ENCODE measurements around the gene TAGLN3.
"Not testable (repeated sequence)": the region's sequence is repeated elsewhere in the genome, so short reads cannot be mapped to it uniquely, and the experiment has no call there.

Gene TAGLN3

GRCh38 chr3:112012205-112012992 is 13.7 kb downstream of the TAGLN3 start:
- H3K4me3 Mint-ChIP-seq: no peak overlapping the region
- peaks cover 23% of the 10 kb centered on the region for H3K4me1 Mint-ChIP-seq (ENCODE audit: low read depth)
- no peaks in the 10 kb centered on the region for H3K9me3 Mint-ChIP-seq (ENCODE audit: low read depth)
- no peak overlapping the region for H3K27ac Mint-ChIP-seq
- H3K27me3 Mint-ChIP-seq: no peaks in the 10 kb centered on the region
- H3K36me3 Mint-ChIP-seq: no peaks in the 10 kb centered on the region

GRCh38 chr3:112013058-112013783 is 14.5 kb downstream of the TAGLN3 start:
- Mint-ChIP-seq H3K9me3 (ENCODE audit: low read depth) (no peaks in the 10 kb centered on the region), H3K27ac (no peak overlapping the region), H3K4me3 (no peak overlapping the region), H3K36me3 (no peaks in the 10 kb centered on the region), H3K27me3 (no peaks in the 10 kb centered on the region), H3K4me1 (ENCODE audit: low read depth) (peaks cover 24% of the 10 kb centered on the region)

GRCh38 chr3:112013784-112014143 is 15.0 kb downstream of the TAGLN3 start:
- Mint-ChIP-seq H3K4me3 (no peak overlapping the region), H3K4me1 (ENCODE audit: low read depth) (peaks cover 24% of the 10 kb centered on the region), H3K9me3 (ENCODE audit: low read depth) (no peaks in the 10 kb centered on the region), H3K36me3 (no peaks in the 10 kb centered on the region), H3K27ac (no peak overlapping the region), H3K27me3 (no peaks in the 10 kb centered on the region)

- Mint-ChIP-seq H3K4me3 (no peak overlapping the region), H3K4me1 (ENCODE audit: low read depth) (peaks cover 24% of the 10 kb centered on the region), H3K27ac (no peak overlapping the region), H3K36me3 (peaks cover 8% of the 10 kb centered on the region), H3K9me3 (ENCODE audit: low read depth) (peaks cover 7% of the 10 kb centered on the region), H3K27me3 (no peaks in the 10 kb centered on the region)
Observed at GRCh38 chr3:112017091-112017490, 18.4 kb downstream of the TAGLN3 start.

- H3K27me3 Mint-ChIP-seq: no peaks in the 10 kb centered on the region
- no peak overlapping the region for H3K27ac Mint-ChIP-seq
- peaks cover 7% of the 10 kb centered on the region for H3K9me3 Mint-ChIP-seq (ENCODE audit: low read depth)
- peaks cover 9% of the 10 kb centered on the region for H3K36me3 Mint-ChIP-seq
- H3K4me1 Mint-ChIP-seq (ENCODE audit: low read depth): peaks cover 14% of the 10 kb centered on the region
- H3K4me3 Mint-ChIP-seq: no peak overlapping the region
Observed at GRCh38 chr3:112018712-112019111, 20.0 kb downstream of the TAGLN3 start.

GRCh38 chr3:112019716-112020115 is 21.0 kb downstream of the TAGLN3 start:
- Mint-ChIP-seq H3K36me3 (peaks cover 9% of the 10 kb centered on the region), H3K4me3 (no peak overlapping the region), H3K4me1 (ENCODE audit: low read depth) (peaks cover 9% of the 10 kb centered on the region), H3K27ac (no peak overlapping the region), H3K9me3 (ENCODE audit: low read depth) (peaks cover 7% of the 10 kb centered on the region), H3K27me3 (no peaks in the 10 kb centered on the region)

GRCh38 chr3:112020674-112021085 is 22.0 kb downstream of the TAGLN3 start:
- no peak overlapping the region for H3K27ac Mint-ChIP-seq
- H3K27me3 Mint-ChIP-seq: no peaks in the 10 kb centered on the region
- peaks cover 7% of the 10 kb centered on the region for H3K9me3 Mint-ChIP-seq (ENCODE audit: low read depth)
- no peak overlapping the region for H3K4me3 Mint-ChIP-seq
- peaks cover 9% of the 10 kb centered on the region for H3K36me3 Mint-ChIP-seq
- H3K4me1 Mint-ChIP-seq (ENCODE audit: low read depth): peaks cover 9% of the 10 kb centered on the region

GRCh38 chr3:112027142-112027541 is 28.4 kb downstream of the TAGLN3 start:
- no peaks in the 10 kb centered on the region for H3K27me3 Mint-ChIP-seq
- peaks cover under 1% of the 10 kb centered on the region for H3K36me3 Mint-ChIP-seq
- no peaks in the 10 kb centered on the region for H3K9me3 Mint-ChIP-seq (ENCODE audit: low read depth)
- no peak overlapping the region for H3K27ac Mint-ChIP-seq
- no peaks in the 10 kb centered on the region for H3K4me1 Mint-ChIP-seq (ENCODE audit: low read depth)
- no peak overlapping the region for H3K4me3 Mint-ChIP-seq

- H3K9me3 Mint-ChIP-seq (ENCODE audit: low read depth): no peaks in the 10 kb centered on the region
- no peaks in the 10 kb centered on the region for H3K27me3 Mint-ChIP-seq
- no peak overlapping the region for H3K27ac Mint-ChIP-seq
- no peaks in the 10 kb centered on the region for H3K36me3 Mint-ChIP-seq
- H3K4me1 Mint-ChIP-seq (ENCODE audit: low read depth): no peaks in the 10 kb centered on the region
- H3K4me3 Mint-ChIP-seq: no peak overlapping the region
Observed at GRCh38 chr3:112027826-112028225, 29.1 kb downstream of the TAGLN3 start.

- H3K9me3 Mint-ChIP-seq (ENCODE audit: low read depth): no peaks in the 10 kb centered on the region
- no peak overlapping the region for H3K27ac Mint-ChIP-seq
- H3K4me1 Mint-ChIP-seq (ENCODE audit: low read depth): no peaks in the 10 kb centered on the region
- H3K27me3 Mint-ChIP-seq: no peaks in the 10 kb centered on the region
- H3K4me3 Mint-ChIP-seq: no peak overlapping the region
- no peaks in the 10 kb centered on the region for H3K36me3 Mint-ChIP-seq
Observed at GRCh38 chr3:112030901-112031300, 32.2 kb downstream of the TAGLN3 start.

- H3K27me3 Mint-ChIP-seq: no peaks in the 10 kb centered on the region
- no peak overlapping the region for H3K27ac Mint-ChIP-seq
- no peaks in the 10 kb centered on the region for H3K4me1 Mint-ChIP-seq (ENCODE audit: low read depth)
- H3K9me3 Mint-ChIP-seq (ENCODE audit: low read depth): no peaks in the 10 kb centered on the region
- no peaks in the 10 kb centered on the region for H3K36me3 Mint-ChIP-seq
- no peak overlapping the region for H3K4me3 Mint-ChIP-seq
Observed at GRCh38 chr3:112032098-112032731, 33.5 kb downstream of the TAGLN3 start.

- Mint-ChIP-seq H3K27ac (no peak within 1 kb of the TSS), H3K9me3 (ENCODE audit: low read depth) (no peaks in the 10 kb centered on the region), H3K4me3 (no peak within 1 kb of the TSS), H3K27me3 (no peaks in the 10 kb centered on the region), H3K36me3 (no peaks in the 10 kb centered on the region), H3K4me1 (ENCODE audit: low read depth) (no peaks in the 10 kb centered on the region)
Observed at GRCh38 chr3:112034436-112034835, 35.7 kb downstream of the TAGLN3 start, which contains the start of gene TMPRSS7. TSS of gene TMPRSS7 (plus strand) at chr3:112034736. CDS start at chr3:112034846, 110 bp downstream.

- no peaks in the 10 kb centered on the region for H3K36me3 Mint-ChIP-seq
- H3K4me3 Mint-ChIP-seq: no peak overlapping the region
- no peaks in the 10 kb centered on the region for H3K9me3 Mint-ChIP-seq (ENCODE audit: low read depth)
- no peaks in the 10 kb centered on the region for H3K27me3 Mint-ChIP-seq
- no peak overlapping the region for H3K27ac Mint-ChIP-seq
- H3K4me1 Mint-ChIP-seq (ENCODE audit: low read depth): no peaks in the 10 kb centered on the region
Observed at GRCh38 chr3:112035241-112035640, 36.5 kb downstream of the TAGLN3 start.

GRCh38 chr3:112037194-112037593 is 38.5 kb downstream of the TAGLN3 start:
- H3K27ac Mint-ChIP-seq; H3K4me3 Mint-ChIP-seq; H3K27me3 Mint-ChIP-seq; H3K4me1 Mint-ChIP-seq (ENCODE audit: low read depth); H3K9me3 Mint-ChIP-seq (ENCODE audit: low read depth); H3K36me3 Mint-ChIP-seq: not testable (repeated sequence)

GRCh38 chr3:112038863-112039262 is 40.1 kb downstream of the TAGLN3 start:
- H3K9me3 Mint-ChIP-seq (ENCODE audit: low read depth): no peaks in the 10 kb centered on the region
- H3K4me3 Mint-ChIP-seq: no peak overlapping the region
- H3K27me3 Mint-ChIP-seq: no peaks in the 10 kb centered on the region
- H3K4me1 Mint-ChIP-seq (ENCODE audit: low read depth): no peaks in the 10 kb centered on the region
- no peak overlapping the region for H3K27ac Mint-ChIP-seq
- no peaks in the 10 kb centered on the region for H3K36me3 Mint-ChIP-seq

All from activated naive CD8-positive, alpha-beta T cell (primary cell).